HUES48 (cell line): ENCODE data around the gene RABGAP1L.
"Not testable (repeated sequence)": the region's sequence is repeated elsewhere in the genome, so short reads cannot be mapped to it uniquely, and the experiment has no call there.

ENCODE experiments used
- H3K27ac ChIP-seq: one replicate; pipeline ENCODE4 v1.7.0; 2013; ENCODE audit warnings: low read depth, low read length, inconsistent platforms
- H3K27me3 ChIP-seq: 2 replicates; pipeline ENCODE4 v1.6.1; 2013; ENCODE audit warnings: mild to moderate bottlenecking, low read length; ENCODE audit not compliant: control insufficient read depth, insufficient read depth
- H3K36me3 ChIP-seq: 2 replicates; pipeline ENCODE4 v1.6.1; 2013; ENCODE audit warnings: low read length; ENCODE audit not compliant: control insufficient read depth, insufficient read depth
- H3K4me1 ChIP-seq: 2 replicates; pipeline ENCODE4 v1.6.1; 2013; ENCODE audit warnings: mild to moderate bottlenecking, low read length; ENCODE audit not compliant: control insufficient read depth, insufficient read depth
- H3K4me3 ChIP-seq: 2 replicates; pipeline ENCODE4 v1.5.1; 2013; ENCODE audit warnings: mild to moderate bottlenecking, low read depth, low read length
- H3K9ac ChIP-seq: 2 replicates; pipeline ENCODE4 v1.6.1; 2013; ENCODE audit warnings: mild to moderate bottlenecking, low read depth, low read length, moderate library complexity
- H3K9me3 ChIP-seq: 2 replicates; pipeline ENCODE4 v1.6.1; 2013; ENCODE audit warnings: low read length; ENCODE audit not compliant: control insufficient read depth, insufficient read depth

Gene RABGAP1L

DNA sequence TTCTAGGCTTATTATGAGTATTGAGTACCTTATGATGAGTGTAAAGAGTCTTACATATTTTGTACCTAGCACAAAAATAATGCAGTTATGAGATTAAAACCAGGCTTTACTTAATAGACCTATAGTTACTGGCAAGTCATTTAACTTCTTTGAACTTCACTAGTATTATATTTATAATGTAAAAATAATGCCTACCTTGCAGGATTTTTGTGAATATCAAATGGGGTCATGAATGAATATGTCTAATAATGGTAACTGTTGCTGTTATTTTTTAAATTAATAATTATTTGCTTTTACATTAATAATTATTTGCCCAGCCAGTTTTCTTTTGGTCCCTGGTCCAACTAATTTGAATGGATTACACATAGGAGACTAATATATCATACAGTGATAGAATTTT lies 530.9 kb downstream of the RABGAP1L start:
- no peaks in the 10 kb centered on the region for H3K27me3 ChIP-seq
- H3K9ac ChIP-seq = no peak overlapping the region
- H3K27ac ChIP-seq = no peak overlapping the region
- H3K9me3 ChIP-seq = no peaks in the 10 kb centered on the region
- no peak overlapping the region for H3K4me3 ChIP-seq
- no peaks in the 10 kb centered on the region for H3K36me3 ChIP-seq
- H3K4me1 ChIP-seq = peaks cover 15% of the 10 kb centered on the region

GRCh38 chr1:174692313-174692712 lies 533.0 kb downstream of the RABGAP1L start:
- H3K4me3 ChIP-seq = no peak overlapping the region
- H3K27me3 ChIP-seq = no peaks in the 10 kb centered on the region
- H3K36me3 ChIP-seq = no peaks in the 10 kb centered on the region
- no peaks in the 10 kb centered on the region for H3K9me3 ChIP-seq
- H3K27ac ChIP-seq = no peak overlapping the region
- no peak overlapping the region for H3K9ac ChIP-seq
- H3K4me1 ChIP-seq = peaks cover 15% of the 10 kb centered on the region

GRCh38 chr1:174693085-174693484 lies 533.8 kb downstream of the RABGAP1L start:
- no peaks in the 10 kb centered on the region for H3K27me3 ChIP-seq
- H3K36me3 ChIP-seq = no peaks in the 10 kb centered on the region
- H3K27ac ChIP-seq = no peak overlapping the region
- H3K9ac ChIP-seq = no peak overlapping the region
- peaks cover 15% of the 10 kb centered on the region for H3K4me1 ChIP-seq
- H3K9me3 ChIP-seq = no peaks in the 10 kb centered on the region
- H3K4me3 ChIP-seq = no peak overlapping the region

DNA sequence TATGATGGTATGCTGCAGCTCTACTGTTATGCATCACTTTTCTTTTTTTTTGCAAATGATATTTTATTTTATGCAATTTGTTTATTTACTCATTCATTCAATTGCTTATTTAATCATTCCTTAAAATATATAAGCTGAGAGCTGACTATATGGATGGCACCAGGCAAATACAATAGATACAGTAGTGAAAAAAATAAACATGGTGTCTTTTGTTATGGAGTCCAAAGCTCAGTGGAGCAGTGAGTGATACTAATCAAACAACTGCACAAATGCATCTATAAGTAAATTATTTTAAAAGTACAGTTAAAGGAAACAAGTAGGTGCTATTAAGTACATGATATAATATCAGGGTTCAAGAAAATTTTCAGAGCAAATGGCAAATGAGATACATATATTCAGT lies 534.2 kb downstream of the RABGAP1L start:
- H3K9me3 ChIP-seq, H3K9ac ChIP-seq, H3K36me3 ChIP-seq, H3K27me3 ChIP-seq, H3K27ac ChIP-seq, H3K4me3 ChIP-seq: not testable (repeated sequence)
- peaks cover 15% of the 10 kb centered on the region for H3K4me1 ChIP-seq

DNA sequence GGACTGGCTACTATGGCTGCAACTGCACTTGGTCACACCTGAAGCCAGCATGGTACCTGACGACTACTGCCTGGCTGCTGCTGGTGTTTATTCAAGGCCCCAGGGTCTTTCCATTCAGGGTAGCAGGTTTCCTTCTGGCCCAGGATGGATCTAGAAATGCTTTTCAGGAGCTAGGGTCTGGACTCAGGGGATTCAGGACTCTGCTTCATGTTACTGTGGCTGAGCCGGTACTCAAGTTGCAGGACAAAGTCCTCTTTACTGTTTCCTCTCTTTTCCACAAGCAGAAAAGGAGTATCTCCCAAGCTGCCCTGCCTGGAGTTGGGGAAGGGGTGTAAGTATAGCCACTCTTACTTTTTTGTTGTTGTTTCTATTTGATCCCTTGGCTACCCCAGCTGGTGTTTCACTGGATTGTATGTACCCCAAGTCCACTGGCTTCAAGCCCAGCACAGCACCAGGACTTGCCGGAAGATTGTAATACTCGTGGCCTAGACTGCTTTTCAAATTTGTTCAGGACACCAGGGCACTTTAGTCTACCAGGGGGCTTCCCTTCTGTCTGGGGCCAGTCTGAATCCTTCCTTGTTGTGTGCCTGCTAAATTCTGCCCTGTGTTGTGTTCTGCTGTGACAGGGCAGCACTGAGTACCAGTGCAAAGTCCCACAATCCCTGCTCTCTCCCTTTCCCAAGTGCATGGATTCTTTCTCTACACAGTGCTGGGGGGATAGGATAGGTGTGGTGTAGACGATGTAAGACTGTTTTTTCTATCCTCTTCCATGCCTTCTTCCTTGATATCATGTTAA lies 536.9 kb downstream of the RABGAP1L start:
- no peaks in the 10 kb centered on the region for H3K27me3 ChIP-seq
- H3K9me3 ChIP-seq = no peaks in the 10 kb centered on the region
- no peak overlapping the region for H3K4me3 ChIP-seq
- no peak overlapping the region for H3K27ac ChIP-seq
- peaks cover 27% of the 10 kb centered on the region for H3K4me1 ChIP-seq
- H3K9ac ChIP-seq = no peak overlapping the region
- no peaks in the 10 kb centered on the region for H3K36me3 ChIP-seq

DNA sequence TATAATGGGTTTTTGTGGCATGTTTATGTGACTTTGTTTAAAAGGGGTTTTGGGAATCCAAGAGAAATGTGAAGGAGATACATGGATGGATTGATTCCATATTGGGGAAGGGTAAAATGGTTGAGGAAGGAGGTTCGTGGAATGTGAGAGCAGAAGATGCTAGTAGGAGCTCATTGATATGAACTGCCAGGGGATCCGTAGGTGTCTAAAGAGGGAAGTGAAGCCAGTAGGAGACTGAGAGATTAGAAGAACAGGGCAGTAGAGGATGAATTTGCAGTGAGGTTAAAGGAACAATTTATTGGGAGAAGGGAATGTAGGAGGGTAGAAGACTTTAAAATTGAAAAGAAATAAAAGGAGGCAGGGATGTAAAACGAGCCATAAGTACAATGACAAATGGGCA lies 541.0 kb downstream of the RABGAP1L start:
- H3K27ac ChIP-seq = no peak overlapping the region
- no peak overlapping the region for H3K9ac ChIP-seq
- peaks cover 12% of the 10 kb centered on the region for H3K4me1 ChIP-seq
- no peaks in the 10 kb centered on the region for H3K9me3 ChIP-seq
- no peak overlapping the region for H3K4me3 ChIP-seq
- no peaks in the 10 kb centered on the region for H3K36me3 ChIP-seq
- H3K27me3 ChIP-seq = no peaks in the 10 kb centered on the region

DNA sequence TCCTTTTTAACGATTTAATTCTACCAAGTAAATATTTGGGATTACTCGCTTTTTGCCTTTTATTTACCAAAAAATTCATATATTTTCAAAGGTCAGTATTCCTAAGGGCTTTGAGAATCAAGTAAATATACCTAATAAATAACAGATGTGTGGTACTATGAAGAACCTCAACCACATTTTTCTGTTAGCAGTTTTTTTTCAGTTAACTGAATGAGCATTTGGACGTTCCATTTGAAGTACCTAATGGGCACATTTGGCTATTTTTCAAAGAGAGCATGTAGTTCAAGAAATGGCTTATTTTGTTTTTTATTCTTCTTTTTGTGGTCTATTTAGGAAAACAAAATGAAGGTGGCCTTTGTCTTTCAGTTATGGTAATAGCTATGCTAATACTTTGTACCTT lies 541.5 kb downstream of the RABGAP1L start:
- H3K9me3 ChIP-seq = no peaks in the 10 kb centered on the region
- no peak overlapping the region for H3K27ac ChIP-seq
- H3K4me3 ChIP-seq = no peak overlapping the region
- H3K36me3 ChIP-seq = no peaks in the 10 kb centered on the region
- H3K27me3 ChIP-seq = no peaks in the 10 kb centered on the region
- no peak overlapping the region for H3K9ac ChIP-seq
- peaks cover 12% of the 10 kb centered on the region for H3K4me1 ChIP-seq

DNA sequence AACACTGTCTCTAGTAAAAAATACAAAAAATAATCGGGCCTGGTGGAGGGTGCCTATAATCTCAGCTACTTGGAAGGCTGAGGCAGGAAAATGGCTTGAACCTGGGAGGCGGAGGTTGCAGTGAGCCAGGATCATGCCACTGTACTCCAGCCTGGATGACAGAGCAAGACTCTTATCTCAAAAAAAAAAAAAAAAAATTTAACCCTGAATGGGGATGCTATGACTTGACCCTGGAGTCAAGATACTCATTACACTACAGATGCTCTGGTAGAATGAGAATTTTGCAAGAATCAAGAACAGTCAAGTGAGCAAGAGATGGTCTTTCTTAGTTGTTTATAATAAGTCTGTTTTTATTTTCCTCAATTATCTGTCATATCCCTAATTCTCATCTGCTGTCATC lies 542.2 kb downstream of the RABGAP1L start:
- Histone ChIP-seq H3K27me3 (no peaks in the 10 kb centered on the region), H3K9ac (no peak overlapping the region), H3K4me3 (no peak overlapping the region), H3K27ac (no peak overlapping the region), H3K9me3 (no peaks in the 10 kb centered on the region), H3K36me3 (no peaks in the 10 kb centered on the region), H3K4me1 (peaks cover 12% of the 10 kb centered on the region)

GRCh38 chr1:174702011-174702410 lies 542.7 kb downstream of the RABGAP1L start:
- Histone ChIP-seq H3K4me1 (peaks cover 12% of the 10 kb centered on the region), H3K27me3 (no peaks in the 10 kb centered on the region), H3K4me3 (no peak overlapping the region), H3K9ac (no peak overlapping the region), H3K27ac (no peak overlapping the region), H3K36me3 (no peaks in the 10 kb centered on the region), H3K9me3 (no peaks in the 10 kb centered on the region)

DNA sequence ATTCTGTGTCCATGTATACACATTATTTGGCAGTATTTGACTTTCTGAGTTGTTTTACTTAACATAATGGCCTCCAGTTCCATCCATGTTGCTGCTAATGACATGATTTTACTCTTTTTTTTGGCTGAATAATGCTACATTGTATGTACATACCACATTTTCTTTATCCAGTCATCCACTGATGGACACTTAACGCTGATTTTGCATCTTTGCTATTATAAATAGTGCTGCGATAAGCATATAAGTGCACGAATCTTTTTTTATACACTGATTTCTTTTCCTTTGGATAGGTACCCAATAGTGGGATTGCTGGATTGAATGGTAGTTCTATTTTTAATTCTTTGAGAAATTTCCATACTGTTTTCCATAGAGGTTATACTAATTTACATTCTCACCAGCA lies 544.0 kb downstream of the RABGAP1L start:
- Histone ChIP-seq H3K4me1 (peaks cover 12% of the 10 kb centered on the region), H3K27me3 (no peaks in the 10 kb centered on the region), H3K4me3 (no peak overlapping the region), H3K36me3 (no peaks in the 10 kb centered on the region), H3K27ac (no peak overlapping the region), H3K9me3 (no peaks in the 10 kb centered on the region), H3K9ac (no peak overlapping the region)

DNA sequence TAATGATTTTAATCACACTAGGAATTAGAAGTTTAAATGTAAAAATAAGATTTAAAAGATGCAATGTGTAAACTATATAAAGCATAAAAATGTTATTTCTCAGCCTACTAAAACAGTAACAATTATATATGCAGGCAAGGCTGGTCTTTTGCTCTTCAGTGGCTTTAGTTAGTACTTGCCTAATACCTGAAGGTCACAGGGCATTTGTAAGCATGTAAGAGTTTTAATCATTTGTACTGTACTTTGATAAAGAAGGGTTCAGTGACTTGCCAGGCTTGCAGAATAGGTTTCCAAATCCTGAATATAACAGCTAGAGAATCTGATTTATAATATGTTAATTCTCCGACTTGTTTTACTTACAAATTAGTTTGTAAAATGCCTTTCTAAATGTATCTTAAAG lies 545.0 kb downstream of the RABGAP1L start:
- Histone ChIP-seq H3K4me3 (no peak overlapping the region), H3K9ac (no peak overlapping the region), H3K27me3 (no peaks in the 10 kb centered on the region), H3K4me1 (peaks cover 12% of the 10 kb centered on the region), H3K27ac (no peak overlapping the region), H3K9me3 (no peaks in the 10 kb centered on the region), H3K36me3 (no peaks in the 10 kb centered on the region)
